ENCODE data around the gene LHPP.

DNA sequence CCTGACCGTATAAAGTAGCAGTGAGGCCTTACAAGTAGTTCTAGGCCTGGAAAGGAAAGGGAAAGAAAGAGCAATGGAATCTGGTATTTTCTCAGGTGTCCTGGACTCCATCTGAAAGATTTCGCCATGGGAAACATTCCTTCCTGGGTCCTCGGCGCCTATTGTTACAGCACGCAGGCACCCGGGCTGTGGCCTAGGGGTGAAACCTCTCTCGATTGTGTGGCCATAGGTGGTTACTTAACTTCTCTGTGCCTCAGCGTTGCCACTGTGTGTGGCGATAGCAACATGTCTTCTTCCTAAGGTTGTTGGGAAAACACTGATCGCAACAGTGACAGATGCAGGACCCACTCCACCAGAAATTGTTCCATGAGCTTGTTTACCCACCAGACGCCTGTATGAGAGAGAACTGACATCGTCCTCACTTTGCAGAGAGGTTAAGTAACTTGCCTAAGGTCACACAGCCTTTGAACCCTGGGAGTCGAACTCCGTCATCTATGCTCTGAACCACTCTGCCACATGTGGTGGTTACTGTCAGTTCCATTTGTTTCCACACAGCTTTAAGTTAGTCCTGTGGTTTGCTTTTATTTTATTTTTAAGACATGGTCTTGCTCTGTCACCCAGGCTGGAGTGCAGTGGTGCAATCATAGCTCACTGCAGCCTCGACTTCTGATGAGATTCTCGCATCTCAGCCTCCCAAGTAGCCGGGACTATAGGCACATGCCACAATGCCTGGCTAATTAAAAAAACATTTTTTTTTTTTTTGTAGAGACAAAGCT lies 73.4 kb downstream of the LHPP start:
- TF ChIP-seq POLR2AphosphoS5 (IDR thresholded peaks at IDR 0.05; ENCODE audit: low read depth) (no peak), EZH2 (IDR thresholded peaks at IDR 0.05; ENCODE audit: low read depth, unreplicated experiment) (no peak), STAT1 (IDR thresholded peaks at IDR 0.05; ENCODE audit: unreplicated experiment) (no peak)
- TF ChIP-seq, protein P1, sequence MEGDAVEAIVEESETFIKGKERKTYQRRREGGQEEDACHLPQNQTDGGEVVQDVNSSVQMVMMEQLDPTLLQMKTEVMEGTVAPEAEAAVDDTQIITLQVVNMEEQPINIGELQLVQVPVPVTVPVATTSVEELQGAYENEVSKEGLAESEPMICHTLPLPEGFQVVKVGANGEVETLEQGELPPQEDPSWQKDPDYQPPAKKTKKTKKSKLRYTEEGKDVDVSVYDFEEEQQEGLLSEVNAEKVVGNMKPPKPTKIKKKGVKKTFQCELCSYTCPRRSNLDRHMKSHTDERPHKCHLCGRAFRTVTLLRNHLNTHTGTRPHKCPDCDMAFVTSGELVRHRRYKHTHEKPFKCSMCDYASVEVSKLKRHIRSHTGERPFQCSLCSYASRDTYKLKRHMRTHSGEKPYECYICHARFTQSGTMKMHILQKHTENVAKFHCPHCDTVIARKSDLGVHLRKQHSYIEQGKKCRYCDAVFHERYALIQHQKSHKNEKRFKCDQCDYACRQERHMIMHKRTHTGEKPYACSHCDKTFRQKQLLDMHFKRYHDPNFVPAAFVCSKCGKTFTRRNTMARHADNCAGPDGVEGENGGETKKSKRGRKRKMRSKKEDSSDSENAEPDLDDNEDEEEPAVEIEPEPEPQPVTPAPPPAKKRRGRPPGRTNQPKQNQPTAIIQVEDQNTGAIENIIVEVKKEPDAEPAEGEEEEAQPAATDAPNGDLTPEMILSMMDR (conservative IDR thresholded peaks at IDR 0.05; ENCODE audit: low read depth in 2 of 2), result no peak
- TF ChIP-seq, protein P2, sequence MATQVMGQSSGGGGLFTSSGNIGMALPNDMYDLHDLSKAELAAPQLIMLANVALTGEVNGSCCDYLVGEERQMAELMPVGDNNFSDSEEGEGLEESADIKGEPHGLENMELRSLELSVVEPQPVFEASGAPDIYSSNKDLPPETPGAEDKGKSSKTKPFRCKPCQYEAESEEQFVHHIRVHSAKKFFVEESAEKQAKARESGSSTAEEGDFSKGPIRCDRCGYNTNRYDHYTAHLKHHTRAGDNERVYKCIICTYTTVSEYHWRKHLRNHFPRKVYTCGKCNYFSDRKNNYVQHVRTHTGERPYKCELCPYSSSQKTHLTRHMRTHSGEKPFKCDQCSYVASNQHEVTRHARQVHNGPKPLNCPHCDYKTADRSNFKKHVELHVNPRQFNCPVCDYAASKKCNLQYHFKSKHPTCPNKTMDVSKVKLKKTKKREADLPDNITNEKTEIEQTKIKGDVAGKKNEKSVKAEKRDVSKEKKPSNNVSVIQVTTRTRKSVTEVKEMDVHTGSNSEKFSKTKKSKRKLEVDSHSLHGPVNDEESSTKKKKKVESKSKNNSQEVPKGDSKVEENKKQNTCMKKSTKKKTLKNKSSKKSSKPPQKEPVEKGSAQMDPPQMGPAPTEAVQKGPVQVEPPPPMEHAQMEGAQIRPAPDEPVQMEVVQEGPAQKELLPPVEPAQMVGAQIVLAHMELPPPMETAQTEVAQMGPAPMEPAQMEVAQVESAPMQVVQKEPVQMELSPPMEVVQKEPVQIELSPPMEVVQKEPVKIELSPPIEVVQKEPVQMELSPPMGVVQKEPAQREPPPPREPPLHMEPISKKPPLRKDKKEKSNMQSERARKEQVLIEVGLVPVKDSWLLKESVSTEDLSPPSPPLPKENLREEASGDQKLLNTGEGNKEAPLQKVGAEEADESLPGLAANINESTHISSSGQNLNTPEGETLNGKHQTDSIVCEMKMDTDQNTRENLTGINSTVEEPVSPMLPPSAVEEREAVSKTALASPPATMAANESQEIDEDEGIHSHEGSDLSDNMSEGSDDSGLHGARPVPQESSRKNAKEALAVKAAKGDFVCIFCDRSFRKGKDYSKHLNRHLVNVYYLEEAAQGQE (IDR thresholded peaks at IDR 0.05; ENCODE audit: unreplicated experiment), result no peak
- TF ChIP-seq, protein P3, sequence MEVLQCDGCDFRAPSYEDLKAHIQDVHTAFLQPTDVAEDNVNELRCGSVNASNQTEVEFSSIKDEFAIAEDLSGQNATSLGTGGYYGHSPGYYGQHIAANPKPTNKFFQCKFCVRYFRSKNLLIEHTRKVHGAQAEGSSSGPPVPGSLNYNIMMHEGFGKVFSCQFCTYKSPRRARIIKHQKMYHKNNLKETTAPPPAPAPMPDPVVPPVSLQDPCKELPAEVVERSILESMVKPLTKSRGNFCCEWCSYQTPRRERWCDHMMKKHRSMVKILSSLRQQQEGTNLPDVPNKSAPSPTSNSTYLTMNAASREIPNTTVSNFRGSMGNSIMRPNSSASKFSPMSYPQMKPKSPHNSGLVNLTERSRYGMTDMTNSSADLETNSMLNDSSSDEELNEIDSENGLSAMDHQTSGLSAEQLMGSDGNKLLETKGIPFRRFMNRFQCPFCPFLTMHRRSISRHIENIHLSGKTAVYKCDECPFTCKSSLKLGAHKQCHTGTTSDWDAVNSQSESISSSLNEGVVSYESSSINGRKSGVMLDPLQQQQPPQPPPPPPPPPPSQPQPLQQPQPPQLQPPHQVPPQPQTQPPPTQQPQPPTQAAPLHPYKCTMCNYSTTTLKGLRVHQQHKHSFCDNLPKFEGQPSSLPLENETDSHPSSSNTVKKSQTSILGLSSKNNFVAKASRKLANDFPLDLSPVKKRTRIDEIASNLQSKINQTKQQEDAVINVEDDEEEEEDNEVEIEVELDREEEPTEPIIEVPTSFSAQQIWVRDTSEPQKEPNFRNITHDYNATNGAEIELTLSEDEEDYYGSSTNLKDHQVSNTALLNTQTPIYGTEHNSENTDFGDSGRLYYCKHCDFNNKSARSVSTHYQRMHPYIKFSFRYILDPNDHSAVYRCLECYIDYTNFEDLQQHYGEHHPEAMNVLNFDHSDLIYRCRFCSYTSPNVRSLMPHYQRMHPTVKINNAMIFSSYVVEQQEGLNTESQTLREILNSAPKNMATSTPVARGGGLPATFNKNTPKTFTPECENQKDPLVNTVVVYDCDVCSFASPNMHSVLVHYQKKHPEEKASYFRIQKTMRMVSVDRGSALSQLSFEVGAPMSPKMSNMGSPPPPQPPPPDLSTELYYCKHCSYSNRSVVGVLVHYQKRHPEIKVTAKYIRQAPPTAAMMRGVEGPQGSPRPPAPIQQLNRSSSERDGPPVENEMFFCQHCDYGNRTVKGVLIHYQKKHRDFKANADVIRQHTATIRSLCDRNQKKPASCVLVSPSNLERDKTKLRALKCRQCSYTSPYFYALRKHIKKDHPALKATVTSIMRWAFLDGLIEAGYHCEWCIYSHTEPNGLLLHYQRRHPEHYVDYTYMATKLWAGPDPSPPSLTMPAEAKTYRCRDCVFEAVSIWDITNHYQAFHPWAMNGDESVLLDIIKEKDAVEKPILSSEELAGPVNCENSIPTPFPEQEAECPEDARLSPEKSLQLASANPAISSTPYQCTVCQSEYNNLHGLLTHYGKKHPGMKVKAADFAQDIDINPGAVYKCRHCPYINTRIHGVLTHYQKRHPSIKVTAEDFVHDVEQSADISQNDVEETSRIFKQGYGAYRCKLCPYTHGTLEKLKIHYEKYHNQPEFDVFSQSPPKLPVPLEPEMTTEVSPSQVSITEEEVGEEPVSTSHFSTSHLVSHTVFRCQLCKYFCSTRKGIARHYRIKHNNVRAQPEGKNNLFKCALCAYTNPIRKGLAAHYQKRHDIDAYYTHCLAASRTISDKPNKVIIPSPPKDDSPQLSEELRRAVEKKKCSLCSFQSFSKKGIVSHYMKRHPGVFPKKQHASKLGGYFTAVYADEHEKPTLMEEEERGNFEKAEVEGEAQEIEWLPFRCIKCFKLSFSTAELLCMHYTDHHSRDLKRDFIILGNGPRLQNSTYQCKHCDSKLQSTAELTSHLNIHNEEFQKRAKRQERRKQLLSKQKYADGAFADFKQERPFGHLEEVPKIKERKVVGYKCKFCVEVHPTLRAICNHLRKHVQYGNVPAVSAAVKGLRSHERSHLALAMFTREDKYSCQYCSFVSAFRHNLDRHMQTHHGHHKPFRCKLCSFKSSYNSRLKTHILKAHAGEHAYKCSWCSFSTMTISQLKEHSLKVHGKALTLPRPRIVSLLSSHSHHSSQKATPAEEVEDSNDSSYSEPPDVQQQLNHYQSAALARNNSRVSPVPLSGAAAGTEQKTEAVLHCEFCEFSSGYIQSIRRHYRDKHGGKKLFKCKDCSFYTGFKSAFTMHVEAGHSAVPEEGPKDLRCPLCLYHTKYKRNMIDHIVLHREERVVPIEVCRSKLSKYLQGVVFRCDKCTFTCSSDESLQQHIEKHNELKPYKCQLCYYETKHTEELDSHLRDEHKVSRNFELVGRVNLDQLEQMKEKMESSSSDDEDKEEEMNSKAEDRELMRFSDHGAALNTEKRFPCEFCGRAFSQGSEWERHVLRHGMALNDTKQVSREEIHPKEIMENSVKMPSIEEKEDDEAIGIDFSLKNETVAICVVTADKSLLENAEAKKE (CRISPR knock-in tag; IDR thresholded peaks at IDR 0.05), result no peak

All from GM23338 (cell line).